AG04450 (cell line): ENCODE data around the gene ALG6. TPM values are rescaled to one million over a fixed set of nuclear protein-coding genes. Genes with fewer than 3 reads are reported as not detected.
"Not testable (repeated sequence)": the region's sequence is repeated elsewhere in the genome, so short reads cannot be mapped to it uniquely, and the experiment has no call there.

Source experiments
- CTCF ChIA-PET: fragments of 300-600, 350-600 bp; formaldehyde crosslinking; extraction: SDS; loops from one replicate; lab custom pipeline; 2022; ENCODE audit warnings: antibody characterized with exemption, inconsistent platforms; lab: Charles Lee
- POLR2A ChIA-PET: fragments of 350-600 bp; formaldehyde crosslinking; extraction: SDS; loops from one replicate; lab custom pipeline; 2021; ENCODE audit warnings: antibody characterized with exemption, inconsistent platforms; lab: Yijun Ruan, JAX
- DNase-seq: peaks from one replicate; pipeline ENCODE4 v3.0.0-alpha.2; 2011; ENCODE audit warnings: low read depth, low spot score
- H3K27ac ChIP-seq: one replicate; pipeline ENCODE4 v1.5.1; 2012; ENCODE audit warnings: low read depth, low read length, control low read depth
- H3K27me3 ChIP-seq: one replicate; pipeline ENCODE4 v1.6.0; 2012; ENCODE audit warnings: low read length; ENCODE audit not compliant: control insufficient read depth, insufficient read depth
- H3K4me3 ChIP-seq: 2 replicates; pipeline ENCODE4 v1.5.1; 2011; ENCODE audit warnings: mild to moderate bottlenecking, low read depth, low read length, control low read depth
- H3K9me3 ChIP-seq: 2 replicates; pipeline ENCODE4 v1.5.1; 2012; ENCODE audit warnings: low read length; ENCODE audit not compliant: control insufficient read depth, insufficient read depth
- CTCF ChIP-seq: IDR thresholded peaks from 2 replicates; pipeline ENCODE4 v1.5.1; 2011; ENCODE audit warnings: low read depth, low read length, control low read depth, inconsistent platforms
- polyA plus RNA-seq: library from polyadenylated mRNA; depleted of rRNA; stranded (reverse); fragments of >200 nt; gene quantifications from 2 replicates; pipeline ENCODE4 v1.2.3, GENCODE V29; 2011

Gene ALG6
- polyA plus RNA-seq, 1 experiment, result 21.6 TPM

- Histone ChIP-seq H3K27me3 (no peaks in the 10 kb centered on the region), H3K4me3 (no peak overlapping the region), H3K27ac (no peak overlapping the region), H3K9me3 (no peaks in the 10 kb centered on the region)
- DNase-seq, result no peak
- no peak for TF ChIP-seq CTCF
- ChIA-PET POLR2A (no interaction called here), CTCF (interaction anchor here (0.9 kb wide), 1 partner anchor 13 kb away, joined by 3 read pairs; no protein-coding TSS in a partner anchor)
Measured at GRCh38 chr1:63418101-63418500, 50.7 kb downstream of the ALG6 start.

- DNase-seq, H3K4me3 ChIP-seq, H3K27ac ChIP-seq, H3K9me3 ChIP-seq, H3K27me3 ChIP-seq: not testable (repeated sequence)
- ChIA-PET CTCF (interaction anchor here (3.0 kb wide), 1 partner anchor 21 kb away, joined by 14 read pairs; no protein-coding TSS in a partner anchor), POLR2A (interaction anchor here (0.7 to 0.9 kb wide), 2 partner anchors 9 to 56 kb away, joined by 3 to 5 read pairs; no protein-coding TSS in a partner anchor)
Measured at GRCh38 chr1:63420746-63421145, 53.3 kb downstream of the ALG6 start.

- DNase-seq, result no peak
- Histone ChIP-seq H3K9me3 (no peaks in the 10 kb centered on the region), H3K27ac (no peak overlapping the region), H3K27me3 (no peaks in the 10 kb centered on the region), H3K4me3 (no peak overlapping the region)
- ChIA-PET POLR2A (no interaction called here), CTCF (interaction anchor here (0.5 kb wide), 1 partner anchor 21 kb away, joined by 3 read pairs; no protein-coding TSS in a partner anchor)
- no peak for TF ChIP-seq CTCF
Measured at GRCh38 chr1:63423649-63424048, 56.2 kb downstream of the ALG6 start.

GRCh38 chr1:63428815-63429214 lies 61.4 kb downstream of the ALG6 start:
- CTCF ChIA-PET, result interaction anchor here (0.6 kb wide), 1 partner anchor 587 kb away, joined by 3 read pairs; no protein-coding TSS in a partner anchor

GRCh38 chr1:63429281-63429680 lies 61.9 kb downstream of the ALG6 start:
- ChIA-PET POLR2A (no interaction called here), CTCF (no interaction called here)
- no peak for DNase-seq
- Histone ChIP-seq H3K27me3 (no peaks in the 10 kb centered on the region), H3K27ac (no peak overlapping the region), H3K9me3 (no peaks in the 10 kb centered on the region), H3K4me3 (no peak overlapping the region)
- TF ChIP-seq CTCF, result no peak

More at GRCh38 chr1:63428815-63429214, 61.4 kb downstream of the ALG6 start:
- no peaks in the 10 kb centered on the region for H3K9me3 ChIP-seq
- no peaks in the 10 kb centered on the region for H3K27me3 ChIP-seq
- no peak overlapping the region for H3K27ac ChIP-seq
- POLR2A ChIA-PET, result no interaction called here
- DNase-seq, result no peak
- TF ChIP-seq CTCF, result no peak
- no peak overlapping the region for H3K4me3 ChIP-seq
